GM19324 (cell line): ENCODE measurements around the gene LANCL1.

Experiments used
- ATAC-seq: cut with Tn5 transposase; IDR thresholded peaks from one replicate; pipeline ENCODE4 v1.9.1; 2021; ENCODE audit warnings: mild to moderate bottlenecking, moderate library complexity; ENCODE audit not compliant: unreplicated experiment, low FRiP score

The LANCL1 gene

DNA sequence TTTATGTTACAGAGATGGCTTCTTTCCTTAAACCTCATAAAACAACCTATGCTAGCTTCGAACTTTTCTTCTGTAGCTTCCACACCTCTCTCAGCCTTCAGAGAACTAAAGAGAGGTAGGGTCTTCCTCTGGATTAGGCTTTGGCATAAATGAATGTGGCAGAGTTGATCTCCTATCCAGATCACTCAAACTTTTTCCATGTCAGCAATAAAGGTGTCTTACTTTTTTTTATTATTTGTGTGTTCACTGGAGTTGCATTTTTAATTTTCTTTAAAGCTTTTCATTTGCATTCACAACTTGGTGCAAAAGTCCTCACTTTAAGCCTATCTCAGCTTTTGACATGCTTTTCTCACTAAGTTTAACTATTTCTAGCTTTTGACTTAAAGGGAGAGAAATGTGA is 66.0 kb downstream of the LANCL1 start:
- ATAC-seq, result no peak

DNA sequence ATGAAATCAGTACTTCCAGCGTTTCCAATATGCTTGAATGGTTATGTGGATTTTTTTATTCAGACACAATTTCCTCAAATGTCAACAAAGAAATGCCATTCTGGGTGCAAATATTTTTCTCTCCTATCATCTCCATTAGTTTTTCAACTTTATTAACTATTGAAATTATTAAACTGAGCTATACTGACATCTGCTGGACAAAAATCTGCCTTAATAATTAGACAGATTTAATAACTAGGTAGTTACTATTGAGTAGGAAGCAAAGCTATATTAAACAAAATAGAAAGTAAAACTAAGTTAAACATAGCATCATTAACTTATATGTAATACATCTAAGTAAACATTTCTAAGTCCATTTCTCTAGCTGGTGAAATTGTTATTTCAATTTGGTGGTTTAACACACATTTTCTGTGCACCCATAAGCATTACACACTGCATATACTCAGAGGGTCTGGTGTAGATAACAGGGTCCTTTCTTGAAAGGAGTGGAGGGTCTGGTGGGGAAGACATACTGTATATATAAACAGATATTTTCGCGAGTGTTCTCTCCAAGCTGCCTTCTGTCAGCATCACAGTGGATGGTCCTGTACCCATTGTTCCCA is 77.0 kb downstream of the LANCL1 start:
- ATAC-seq, result no peak

DNA sequence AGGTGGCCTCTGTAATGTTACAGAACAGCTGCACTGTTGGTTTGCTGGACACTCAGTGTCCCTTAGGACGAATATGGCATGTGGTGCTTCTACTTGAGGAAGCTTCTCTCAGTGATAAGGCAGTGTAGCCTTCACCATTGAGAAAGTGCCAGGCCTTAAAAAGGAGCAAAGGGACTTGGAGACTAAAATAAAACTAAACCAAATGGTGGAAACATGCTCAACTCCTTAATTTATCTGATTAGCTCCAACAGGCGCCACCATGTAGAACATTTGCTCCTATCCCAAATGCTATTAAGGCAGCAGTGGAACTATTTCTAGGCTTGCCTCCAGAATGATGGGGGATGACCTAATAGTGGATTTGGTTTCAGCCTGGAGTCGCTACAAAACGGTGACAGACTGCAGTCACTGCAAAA is 84.1 kb downstream of the LANCL1 start:
- ATAC-seq, result no peak

DNA sequence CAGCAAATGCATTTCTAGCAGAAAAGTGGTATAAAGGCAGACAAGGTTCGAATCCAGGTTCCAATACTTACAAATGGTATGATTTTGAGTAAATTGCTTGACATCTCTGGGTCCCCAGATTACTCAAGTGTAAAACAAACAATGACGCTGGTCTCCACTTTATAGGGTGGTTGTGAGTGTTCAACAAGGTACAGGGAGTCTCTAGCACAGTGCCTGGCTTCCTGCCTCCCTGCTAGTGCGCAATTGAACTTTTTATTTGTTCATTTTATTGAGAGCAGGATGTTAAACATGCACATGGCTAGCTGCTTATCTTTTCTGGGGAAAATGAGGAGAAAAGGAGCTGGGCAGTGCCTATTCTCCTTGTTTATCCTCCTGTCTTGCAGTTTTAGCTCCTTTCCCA is 86.7 kb downstream of the LANCL1 start:
- no peak for ATAC-seq

DNA sequence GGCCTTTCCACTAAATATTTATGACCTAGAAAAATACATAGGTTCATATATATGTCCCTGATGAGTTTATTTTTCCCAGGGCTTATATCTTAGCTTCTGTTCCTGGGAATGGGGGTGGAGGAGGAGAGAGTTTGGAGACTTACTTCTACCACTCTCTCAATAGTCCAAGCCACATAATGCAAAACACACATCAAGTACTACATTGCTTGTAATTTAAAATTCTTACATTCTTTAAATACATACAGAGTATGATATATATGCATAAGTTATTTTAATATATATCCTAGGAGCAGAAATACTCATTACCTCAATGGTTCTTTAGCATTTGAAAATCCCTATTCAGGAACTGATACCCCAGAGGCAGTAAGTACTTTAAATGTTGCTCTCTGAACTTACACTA is 88.4 kb downstream of the LANCL1 start:
- no peak for ATAC-seq

DNA sequence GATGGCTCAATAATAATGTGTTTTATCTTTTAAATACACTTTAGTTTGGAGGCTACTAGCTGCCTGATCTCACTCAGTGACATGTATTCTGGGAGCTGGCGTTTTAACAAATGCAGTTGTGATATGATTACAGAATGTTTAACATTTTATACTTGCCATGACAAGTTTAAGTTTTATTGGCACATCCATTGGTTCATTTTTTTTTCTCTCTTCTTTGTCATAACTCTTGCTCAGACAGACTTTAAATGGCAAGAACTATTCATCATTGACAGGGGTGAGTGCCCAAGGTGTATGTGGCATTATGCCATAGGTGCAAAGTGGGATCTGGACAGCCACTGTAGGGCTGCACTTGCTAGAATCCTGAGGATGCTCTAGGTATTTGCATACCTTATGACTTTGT is 89.5 kb downstream of the LANCL1 start:
- no peak for ATAC-seq
